Brain microvascular endothelial cell (primary cell): Measurements from ENCODE around the gene EZR.

Experiments used
- DNase-seq: peaks from one replicate; pipeline ENCODE4 v3.0.0-alpha.2; 2020
- H3K27ac ChIP-seq: fragments of 250-450 bp; sonication (Bioruptor Pico); 2 replicates; pipeline ENCODE4 v1.5.1; 2020; ENCODE audit warnings: mild to moderate bottlenecking, moderate library complexity
- H3K27me3 ChIP-seq: fragments of 250-450 bp; sonication (Bioruptor Pico); replicated peaks from 2 replicates; pipeline ENCODE4 v1.5.1; 2020; ENCODE audit warnings: mild to moderate bottlenecking
- H3K36me3 ChIP-seq: fragments of 250-450 bp; sonication (Bioruptor Pico); replicated peaks from 2 replicates; pipeline ENCODE4 v1.5.1; 2020; ENCODE audit warnings: mild to moderate bottlenecking
- H3K4me3 ChIP-seq: 2 replicates; pipeline ENCODE4 v1.5.1; 2011; ENCODE audit warnings: low read depth, mild to moderate bottlenecking, control low read depth, low read length, moderate library complexity
- CTCF ChIP-seq: IDR thresholded peaks from 2 replicates; pipeline ENCODE4 v1.5.1; 2011; ENCODE audit warnings: low read depth, mild to moderate bottlenecking, moderate library complexity, low read length, control low read depth, inconsistent platforms; ENCODE audit errors: missing control alignments
- in situ Hi-C: cut with HindIII; loops from 2 replicates; pipeline ENCODE4 v1.10.0; 2017; ENCODE audit warnings: low sequenced_read_pairs, low pct_ligation_motif_present

EZR gene

DNA sequence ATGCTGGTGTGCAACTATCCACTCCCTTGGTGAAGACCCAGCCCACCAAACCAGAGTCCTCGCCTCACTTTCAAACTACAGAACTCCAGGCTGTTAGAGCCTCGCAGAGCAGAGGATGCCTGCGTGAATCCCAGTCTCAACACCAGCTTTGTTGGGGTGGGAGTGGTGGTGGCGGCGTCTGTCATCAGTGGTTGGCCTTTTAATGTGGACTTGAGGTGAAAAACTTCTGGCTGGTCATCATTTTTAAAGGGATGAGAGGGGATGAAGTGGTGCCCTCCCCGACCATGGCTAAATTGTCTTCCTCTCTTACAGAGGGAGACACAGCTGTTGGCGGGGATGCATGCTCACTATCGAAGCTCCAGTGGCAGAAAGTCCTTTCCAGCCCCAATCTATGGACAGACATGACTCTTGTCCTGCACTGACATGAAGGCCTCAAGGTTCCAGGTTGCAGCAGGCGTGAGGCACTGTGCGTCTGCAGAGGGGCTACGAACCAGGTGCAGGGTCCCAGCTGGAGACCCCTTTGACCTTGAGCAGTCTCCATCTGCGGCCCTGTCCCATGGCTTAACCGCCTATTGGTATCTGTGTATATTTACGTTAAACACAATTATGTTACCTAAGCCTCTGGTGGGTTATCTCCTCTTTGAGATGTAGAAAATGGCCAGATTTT is 54.9 kb downstream of the EZR start:
- in situ Hi-C loops: no loop called here
- Histone ChIP-seq H3K27me3 (no peaks in the 10 kb centered on the region), H3K27ac (no peak overlapping the region), H3K4me3 (no peak overlapping the region), H3K36me3 (peaks cover 45% of the 10 kb centered on the region)
- no peak for DNase-seq
- no peak for TF ChIP-seq CTCF

GRCh38 chr6:158763434-158764182 is 55.6 kb downstream of the EZR start:
- peaks cover 38% of the 10 kb centered on the region for H3K36me3 ChIP-seq

GRCh38 chr6:158762787-158763433 is 56.3 kb downstream of the EZR start:
- Histone ChIP-seq H3K27me3 (no peaks in the 10 kb centered on the region), H3K36me3 (peaks cover 31% of the 10 kb centered on the region), H3K4me3 (no peak overlapping the region), H3K27ac (no peak overlapping the region)
- TF ChIP-seq CTCF: no peak
- no peak for DNase-seq
- in situ Hi-C loops: no loop called here

More at GRCh38 chr6:158763434-158764182, 55.6 kb downstream of the EZR start:
- in situ Hi-C loops: no loop called here
- no peak for DNase-seq
- H3K27ac ChIP-seq: no peak overlapping the region
- H3K27me3 ChIP-seq: no peaks in the 10 kb centered on the region
- TF ChIP-seq CTCF: no peak
- no peak overlapping the region for H3K4me3 ChIP-seq

DNA sequence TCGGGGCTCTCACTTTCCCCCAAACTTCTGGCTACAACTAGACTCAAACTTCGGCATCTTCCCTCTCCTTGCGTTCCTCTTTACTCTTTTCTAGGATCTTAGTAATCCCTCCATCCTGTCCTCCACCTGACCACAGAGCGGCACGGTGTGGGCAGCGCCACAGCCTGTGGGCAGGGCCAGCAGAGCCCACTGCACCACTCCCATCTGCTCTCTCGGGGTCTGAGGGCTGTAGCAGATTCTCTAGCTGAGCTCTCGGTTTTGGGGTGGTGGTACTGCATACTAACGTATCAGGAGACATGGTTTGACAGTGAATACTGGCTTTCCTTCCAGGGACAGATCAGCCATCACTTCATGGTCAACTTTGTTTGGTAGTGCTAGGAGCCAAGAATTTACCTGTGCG is 57.4 kb downstream of the EZR start:
- Histone ChIP-seq H3K27me3 (no peaks in the 10 kb centered on the region), H3K27ac (no peak overlapping the region), H3K36me3 (peaks cover 21% of the 10 kb centered on the region), H3K4me3 (no peak overlapping the region)
- no peak for TF ChIP-seq CTCF
- in situ Hi-C loops: no loop called here
- no peak for DNase-seq

- DNase-seq: no peak
- H3K27me3 ChIP-seq: no peaks in the 10 kb centered on the region
- no peak overlapping the region for H3K27ac ChIP-seq
- no peak for TF ChIP-seq CTCF
- in situ Hi-C loops: no loop called here
- H3K36me3 ChIP-seq: peaks cover 12% of the 10 kb centered on the region
- H3K4me3 ChIP-seq: no peak overlapping the region
Measured at GRCh38 chr6:158760618-158761250, 58.4 kb downstream of the EZR start.
